Fibroblast of skin of back (primary cell): Measurements from ENCODE around the gene ANP32B.
"Not testable (repeated sequence)": the region's sequence is repeated elsewhere in the genome, so short reads cannot be mapped to it uniquely, and the experiment has no call there.

Experiments used
- DNase-seq: peaks from one replicate; pipeline ENCODE4 v3.0.0-alpha.2; 2013

Gene ANP32B

DNA sequence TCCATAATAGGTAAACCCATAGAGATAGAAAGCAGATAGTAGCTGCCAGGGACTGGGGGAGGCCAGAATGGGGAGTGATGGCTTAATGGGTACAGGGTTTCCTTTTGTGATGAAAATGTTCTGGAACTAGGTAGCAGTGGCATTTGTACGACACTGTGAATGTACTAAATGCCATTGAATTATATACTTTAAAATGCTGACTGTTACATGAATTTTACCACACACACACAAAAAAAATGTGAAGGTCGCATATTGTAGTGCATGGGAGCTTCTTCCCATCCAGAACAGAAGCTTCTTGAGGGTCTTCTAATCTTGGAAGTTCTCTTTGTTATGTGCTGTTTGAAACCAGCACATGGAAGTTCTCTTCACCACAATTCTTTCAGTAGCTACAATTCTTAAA, 19.9 kb upstream of the ANP32B start:
- DNase-seq = no peak

DNA sequence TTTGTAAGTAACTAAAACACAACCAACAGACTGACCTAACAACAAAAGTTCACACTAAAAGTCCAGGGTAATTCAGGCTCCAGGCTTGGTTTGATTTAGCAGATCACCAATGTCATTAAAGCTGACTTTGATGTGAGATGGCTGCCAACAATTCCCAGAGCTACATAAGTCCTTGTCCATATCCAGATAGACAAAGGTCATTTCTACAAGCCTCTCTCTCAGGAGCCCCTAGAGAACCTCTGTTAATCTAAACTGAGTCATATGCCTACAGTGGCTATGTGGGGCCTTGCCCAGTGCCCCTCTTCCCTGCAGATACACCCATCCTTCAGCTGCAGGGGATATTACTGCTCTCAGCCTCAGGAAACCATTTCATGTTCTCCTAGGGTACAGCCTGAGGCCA, 18.2 kb upstream of the ANP32B start:
- DNase-seq = no peak

DNA sequence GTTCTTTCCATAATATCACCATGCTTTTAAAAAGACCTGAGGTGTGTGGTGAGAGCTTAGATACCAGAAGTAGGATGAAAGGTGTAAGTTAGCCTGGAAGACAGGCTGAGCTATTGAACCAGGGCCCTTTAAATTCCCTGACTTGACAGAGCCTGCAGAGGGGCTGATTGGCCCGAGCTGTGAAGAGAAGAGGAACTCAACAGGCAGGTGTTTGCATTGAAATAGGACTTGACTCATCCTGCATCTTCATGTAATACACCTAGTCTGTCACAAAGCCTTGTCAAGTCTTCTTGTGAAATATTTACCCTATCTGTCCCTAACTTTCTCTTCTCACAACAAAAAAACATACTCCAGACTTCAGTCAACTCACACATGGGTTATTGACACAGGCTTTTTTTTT, 16.6 kb upstream of the ANP32B start:
- DNase-seq = no peak

DNA sequence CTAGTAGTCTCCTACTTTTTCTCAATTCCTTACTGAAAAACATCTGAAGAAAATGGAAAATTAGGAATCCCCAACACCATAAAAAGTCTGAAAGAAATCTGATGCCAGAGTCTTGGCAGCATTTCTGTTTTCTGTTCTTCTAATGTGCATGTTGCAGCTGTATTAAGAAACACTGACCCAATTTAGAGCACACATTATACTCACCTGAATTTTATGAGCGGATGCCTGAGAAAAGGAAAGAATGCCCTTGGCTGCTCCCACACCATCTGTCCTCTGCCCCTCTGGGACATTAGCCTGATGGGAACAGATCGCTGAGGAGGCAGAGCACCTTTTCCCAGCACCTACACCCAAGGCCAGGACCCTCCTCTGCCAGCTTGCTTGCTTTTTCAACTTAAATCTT, 14.1 kb upstream of the ANP32B start:
- no peak for DNase-seq

DNA sequence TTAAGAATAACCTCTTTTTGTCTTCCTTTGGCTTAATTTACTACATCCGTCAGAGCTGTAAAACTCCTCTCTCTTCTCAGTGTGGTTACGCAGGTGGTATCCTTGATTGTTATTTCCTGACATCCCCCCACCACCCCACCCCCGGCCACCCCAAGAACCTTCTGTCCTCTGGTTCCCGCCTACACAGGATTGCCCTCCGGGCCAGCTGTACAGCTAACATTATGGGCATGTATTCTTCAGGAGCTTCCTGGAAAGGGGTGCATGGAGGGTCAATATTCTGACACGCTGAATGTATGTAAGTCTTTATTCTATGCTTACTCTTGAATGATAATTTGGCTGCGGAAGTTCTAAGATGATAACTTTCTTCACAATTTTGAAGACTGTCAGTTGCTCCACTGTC, 13.0 kb upstream of the ANP32B start:
- no peak for DNase-seq

DNA sequence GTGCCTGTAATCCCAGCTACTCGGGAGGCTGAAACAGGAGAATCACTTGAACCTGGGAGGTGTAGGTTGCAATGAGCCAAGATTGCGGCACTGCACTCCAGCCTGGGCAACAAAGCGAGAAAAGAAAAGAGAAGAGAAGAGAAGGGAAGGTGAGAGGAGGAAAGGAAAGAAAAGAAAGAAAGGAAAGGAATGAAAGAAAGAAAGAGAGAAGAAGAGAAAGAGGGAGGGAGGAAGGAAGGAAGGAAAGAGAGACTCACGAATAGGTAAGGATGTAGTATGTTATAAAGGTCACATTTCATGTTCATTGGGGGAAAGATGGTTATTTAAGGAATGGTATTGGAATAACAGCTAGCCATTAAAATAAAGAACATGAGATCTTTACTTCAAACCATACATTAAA, 10.4 kb upstream of the ANP32B start:
- no peak for DNase-seq

DNA sequence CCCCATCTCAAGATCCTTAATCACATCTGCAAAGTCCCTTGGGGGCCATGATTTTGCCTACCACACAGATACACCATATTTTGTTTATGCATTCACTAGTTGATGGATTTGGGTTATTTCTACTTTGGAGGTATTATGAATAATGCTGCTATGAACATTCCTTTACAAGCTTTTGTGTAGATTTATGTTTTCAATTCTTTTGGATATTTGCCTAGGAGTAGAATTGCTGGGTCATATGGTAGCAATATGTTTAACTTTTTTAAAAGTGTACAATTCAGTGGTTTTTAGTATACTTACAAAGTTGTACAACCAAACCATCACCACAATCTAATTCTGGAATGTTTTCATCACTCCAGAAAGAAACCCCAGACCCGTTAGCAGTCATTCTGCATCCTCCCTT, 7.8 kb upstream of the ANP32B start:
- DNase-seq = no peak

DNA sequence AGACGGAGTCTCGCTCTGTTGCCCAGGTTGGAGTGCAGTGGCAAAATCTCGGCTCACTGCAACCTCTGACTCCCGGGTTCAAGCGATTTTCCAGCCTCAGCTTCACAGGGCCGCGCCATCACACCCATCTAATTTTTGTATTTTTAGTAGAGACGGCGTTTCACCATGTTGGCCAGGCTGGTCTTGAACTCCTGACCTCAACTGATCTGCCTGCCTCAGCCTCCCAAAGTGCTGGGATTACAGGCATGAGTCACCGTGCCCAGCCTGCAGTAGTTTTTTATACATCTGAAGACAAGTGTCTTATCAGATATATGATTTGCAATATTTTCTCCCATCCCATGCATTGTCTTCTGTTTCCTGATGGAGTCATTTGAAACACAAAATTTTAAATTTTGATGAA, 6.5 kb upstream of the ANP32B start:
- DNase-seq = not testable (repeated sequence)

DNA sequence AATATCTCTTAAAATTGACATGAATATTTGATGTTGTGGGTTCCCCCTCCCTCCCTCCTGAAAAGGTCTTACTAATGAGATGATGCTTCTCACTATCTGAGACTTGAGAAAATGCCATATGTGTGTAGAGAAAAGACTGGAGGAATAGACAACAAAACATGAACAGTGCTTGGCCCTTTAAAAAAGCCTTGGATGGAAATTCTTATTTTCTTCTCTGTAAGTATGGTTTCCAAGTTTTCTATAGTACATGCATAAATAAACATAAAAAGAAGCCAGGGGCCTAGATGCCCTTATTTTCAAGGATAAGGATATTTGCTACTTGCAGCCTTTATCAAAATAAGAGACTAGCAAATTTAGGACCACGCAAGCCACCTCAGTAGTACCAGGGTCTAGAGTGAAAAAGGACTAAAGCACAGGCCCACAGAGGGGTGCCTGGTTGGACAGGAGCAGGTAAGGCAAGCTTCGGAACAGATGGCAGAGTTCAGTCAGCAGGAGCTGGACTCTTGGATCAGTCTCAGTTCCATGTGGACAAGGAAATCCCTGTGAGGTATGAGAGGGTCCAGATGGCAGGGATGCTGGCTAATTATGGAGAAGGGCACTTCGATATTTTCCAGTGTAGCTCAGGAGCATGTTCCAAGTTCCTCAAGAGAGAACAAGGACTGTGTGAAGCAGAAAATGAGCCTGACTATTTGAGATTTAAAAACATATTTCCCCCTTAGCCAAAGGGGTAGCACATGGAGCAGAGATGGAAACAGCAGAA, 4.6 kb upstream of the ANP32B start:
- no peak for DNase-seq

DNA sequence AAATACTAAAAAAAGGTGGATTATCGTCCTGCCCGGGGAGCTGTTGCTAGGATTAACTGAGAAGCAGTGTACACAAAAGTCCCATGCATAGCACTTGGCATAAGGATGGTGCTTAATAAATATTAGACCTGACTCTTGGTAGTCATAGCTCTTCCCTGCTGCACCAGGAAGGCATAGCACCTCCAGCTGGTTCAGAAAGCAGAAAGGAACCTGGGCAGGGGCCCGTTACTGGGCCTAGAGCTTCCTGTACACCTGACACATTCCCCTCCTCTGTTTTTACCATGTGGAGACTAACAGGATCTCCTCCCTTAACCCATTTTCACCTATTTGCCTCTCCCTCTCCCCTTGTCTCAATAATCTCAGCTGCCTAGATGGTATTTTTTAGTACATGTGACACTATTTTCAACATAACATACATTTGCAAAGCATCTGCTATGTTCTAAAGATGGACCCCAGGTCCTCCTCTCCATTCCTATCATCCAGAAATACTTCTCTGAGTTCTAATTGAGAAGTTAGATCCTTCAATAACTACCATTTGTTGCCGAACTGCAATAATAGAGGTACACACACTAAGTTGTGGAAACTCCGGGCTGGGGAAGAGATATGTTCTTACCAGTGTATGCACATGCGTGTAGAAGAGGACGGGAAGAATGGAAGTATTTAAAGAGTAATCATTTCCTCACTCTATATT, 3.2 kb upstream of the ANP32B start:
- DNase-seq = no peak

DNA sequence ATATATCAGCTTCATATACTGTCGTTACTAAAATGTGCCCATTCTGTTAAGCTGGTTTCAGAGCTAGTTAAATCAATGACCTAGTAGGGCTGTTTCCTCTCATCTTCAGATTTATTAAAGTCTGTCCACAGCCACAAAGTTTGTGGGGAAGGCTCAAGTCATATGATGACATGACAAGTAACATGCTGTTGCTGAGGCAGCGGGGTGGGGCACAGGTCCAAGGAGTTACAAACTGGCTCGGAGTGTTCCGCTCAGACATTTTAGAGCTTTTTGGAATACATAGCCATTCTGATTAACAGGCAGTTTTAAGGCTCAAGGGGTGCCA, 2.7 kb upstream of the ANP32B start:
- DNase-seq = peak; percentile 9

DNA sequence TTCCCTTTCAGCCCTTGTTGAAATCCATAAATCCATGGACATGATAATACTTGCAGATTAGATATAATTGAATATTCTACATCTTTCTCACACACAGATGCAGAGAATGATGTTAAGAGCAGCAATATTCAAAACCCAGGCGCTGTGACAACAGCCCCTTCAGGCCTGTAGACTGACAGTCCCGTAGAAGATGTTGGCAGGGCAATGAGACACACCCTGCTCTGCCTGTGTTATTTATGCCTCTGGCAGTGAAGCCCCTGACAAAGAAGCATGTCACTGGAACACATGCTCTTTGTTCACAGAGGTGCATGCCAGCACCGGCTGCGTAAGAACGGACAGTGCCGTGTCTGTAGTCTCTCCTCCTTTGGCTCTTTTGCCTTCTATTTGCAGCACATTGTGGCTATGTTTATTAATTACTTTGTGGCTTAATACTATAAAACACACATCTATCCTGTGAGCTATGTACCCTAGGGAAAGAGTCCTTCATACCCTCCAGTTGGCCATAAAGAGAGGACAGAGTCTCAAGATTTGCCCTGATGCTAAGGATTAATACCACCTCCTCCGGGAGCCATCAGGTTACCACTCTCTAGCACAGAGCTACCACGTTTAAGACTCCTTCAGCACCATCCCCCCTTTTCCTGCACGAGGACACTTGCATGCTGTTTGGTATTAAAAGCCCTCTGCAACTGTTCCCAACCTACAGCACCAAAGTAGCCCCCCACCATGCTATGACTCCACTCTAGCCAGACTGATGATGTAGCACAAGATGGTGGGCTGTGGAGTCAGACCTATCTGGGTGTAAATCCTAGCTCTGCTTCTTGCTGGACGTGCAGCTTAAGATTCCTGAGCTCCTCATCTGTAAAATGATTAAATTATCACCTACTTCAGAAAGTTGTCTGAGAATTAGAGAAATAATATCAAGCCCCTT, 2.0 kb upstream of the ANP32B start:
- DNase-seq = no peak

DNA sequence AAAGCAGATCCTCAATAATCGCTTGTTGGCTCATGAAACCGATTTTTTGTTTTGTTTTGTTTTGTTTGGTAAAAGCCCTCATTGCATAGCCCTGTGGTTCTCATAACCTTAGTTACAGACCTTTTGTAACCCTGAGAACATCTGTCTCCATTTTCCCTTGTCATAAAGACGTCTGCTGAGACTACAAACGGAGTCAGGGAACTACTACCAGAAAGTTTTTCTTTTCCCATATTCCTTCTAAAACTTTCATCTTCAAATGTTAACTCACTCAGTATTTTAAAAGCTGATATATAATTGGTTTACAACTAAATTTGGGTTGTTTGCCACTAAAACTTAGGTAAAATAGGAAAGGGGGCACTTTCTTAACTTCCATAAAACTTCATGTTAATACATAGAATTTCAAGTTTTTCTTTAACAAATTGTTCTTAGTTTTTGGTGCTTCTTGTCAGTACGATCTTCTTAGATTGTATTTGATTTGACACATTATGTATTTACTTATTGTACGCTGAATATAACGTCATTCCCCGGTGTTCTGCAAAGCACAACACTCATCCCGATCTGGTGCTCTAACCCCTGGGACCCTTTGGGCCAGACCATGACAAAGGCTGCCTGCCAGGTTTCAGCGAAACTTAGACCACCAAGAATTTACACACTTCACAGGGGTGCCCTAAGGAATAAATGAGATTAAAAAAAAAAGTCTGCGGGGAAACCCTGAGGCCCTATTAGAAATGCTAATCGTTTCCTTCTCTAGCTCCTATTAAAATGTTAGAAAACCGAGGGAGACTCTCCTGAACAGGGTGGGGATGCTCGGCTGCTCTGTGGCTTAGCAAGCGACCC, 1.1 kb upstream of the ANP32B start:
- DNase-seq = no peak

DNA sequence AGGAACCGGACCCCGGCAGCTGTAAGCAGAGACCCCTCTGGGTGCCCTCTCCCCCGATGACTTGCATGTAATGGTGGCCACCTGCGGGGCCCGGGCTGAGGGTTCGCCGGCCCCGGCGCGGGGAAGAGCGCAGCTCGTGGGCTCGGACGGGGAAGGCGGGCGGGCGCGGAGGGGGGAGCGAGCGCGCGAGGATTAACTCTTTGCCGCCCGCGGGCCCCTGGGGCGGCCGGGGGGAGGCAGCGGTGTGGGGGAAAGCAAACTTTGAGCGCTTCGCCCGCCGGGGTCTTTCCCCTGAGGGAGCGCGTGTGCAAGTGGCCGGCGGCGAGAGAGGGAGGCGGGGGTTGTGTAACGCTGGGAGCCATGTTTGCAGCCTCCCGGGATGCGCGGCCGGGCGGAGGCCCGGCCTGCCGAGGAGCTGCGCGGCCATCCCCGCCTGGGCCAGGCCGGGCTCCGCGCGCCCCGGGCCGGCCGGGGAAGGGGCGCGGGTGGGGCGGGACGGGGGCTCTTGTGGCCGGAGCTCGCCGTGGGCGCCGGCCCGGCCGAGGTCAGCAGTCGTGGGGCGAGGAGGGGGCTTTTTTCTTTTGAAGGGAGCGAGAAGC, 547 bp downstream of the ANP32B start:
- DNase-seq = peak; percentile 46

DNA sequence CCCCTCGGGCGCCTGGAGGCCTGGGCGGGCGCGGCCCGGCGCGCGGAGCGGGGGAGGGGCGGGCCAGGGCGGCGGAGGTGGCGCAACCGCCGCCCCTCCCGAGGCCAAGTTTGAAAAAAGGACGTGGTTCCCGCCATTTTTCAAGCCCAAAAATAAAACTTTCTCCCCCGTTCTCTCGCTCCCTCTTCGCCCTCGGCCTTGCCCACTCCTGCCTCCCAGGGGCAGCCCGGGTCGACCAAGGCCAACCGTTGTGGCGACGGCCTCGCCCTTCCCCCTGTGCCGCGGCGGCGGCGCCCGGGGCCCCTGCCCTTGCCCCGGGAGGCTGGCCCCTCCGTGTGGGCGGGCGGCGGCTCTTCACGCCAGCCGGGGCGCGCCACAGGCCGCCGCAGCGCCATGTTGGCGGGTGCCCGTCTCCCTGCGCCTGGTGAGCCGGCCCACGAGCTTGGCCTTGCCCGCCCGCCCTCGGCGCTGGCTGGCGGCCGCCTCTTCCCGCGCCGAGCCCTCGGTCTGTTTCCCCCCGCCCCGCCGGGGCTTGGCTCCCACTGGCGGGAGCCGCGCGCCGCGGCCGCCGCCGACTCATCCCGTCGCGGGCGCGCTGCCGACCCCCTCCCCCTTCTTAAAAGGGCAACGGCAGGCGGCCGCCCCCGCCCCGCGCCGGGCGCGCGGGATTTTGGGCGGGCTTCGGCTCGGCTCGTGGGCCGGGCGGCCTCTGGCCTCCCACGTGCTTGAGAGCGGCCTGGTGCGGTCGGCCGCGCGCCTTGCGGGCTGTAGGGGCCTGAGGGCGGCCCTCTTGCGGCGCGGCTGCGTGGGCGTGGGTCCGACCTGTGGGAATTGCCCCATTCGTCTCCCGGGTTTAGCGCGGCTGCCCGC, 1.3 kb downstream of the ANP32B start:
- peak; percentile 81 for DNase-seq

DNA sequence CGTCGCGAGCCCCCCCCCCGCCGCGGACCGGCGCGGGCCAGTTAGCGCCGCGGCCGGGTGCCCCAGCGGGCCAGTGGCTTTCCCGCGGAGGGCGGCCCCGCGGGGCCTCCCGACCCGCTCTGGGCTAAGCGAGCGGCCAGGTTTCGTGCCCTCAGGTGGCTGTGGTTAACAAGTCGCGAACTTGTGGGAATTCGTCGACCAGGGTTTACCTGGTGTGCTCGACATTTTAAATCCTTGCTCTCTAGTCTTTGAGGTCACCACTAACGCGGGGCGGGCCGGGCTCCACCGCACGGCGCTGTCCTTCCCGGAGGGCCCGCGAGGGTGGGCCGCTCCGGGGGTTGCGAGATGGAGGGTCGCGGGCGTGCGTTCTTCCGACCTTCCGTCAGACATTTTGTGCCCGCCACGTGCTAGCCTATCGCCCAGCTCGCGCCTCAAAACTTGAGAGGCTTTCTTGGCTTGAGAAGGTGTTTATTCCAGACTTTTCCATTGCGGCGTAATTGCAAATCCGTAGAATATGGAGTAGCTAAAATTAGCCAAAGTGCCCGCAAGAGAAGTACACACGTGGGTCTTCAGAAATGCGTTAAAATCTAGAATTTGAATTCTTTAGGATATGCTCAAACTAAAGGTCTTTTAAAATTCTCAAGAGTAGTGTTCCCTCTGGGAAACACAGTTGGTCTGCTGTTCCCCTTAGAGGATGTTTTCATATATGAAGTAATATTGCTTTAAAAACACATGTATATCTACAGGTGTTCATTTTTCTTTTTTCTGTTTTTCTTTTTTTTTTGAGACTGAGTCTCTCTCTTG, 2.1 kb downstream of the ANP32B start:
- DNase-seq = peak; percentile 31

DNA sequence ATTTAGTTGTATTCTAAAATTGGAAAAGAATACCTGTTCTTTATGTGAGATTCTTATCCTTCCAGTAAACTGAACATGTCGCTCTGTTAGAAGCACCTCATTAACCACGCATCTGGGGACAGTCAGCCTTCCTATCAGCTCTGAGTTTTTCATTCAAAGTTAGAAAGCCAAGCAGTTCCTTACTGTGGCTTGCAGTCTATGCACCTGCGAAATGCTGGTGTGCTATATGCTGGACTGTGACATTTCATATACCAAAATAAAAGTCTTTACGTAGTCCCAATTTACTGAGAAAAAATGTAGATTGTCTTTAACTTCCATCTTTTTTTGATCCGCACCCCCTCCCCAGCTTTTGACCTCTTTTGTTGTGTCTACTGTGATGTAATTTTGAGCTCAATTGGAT, 4.3 kb downstream of the ANP32B start:
- DNase-seq = no peak

DNA sequence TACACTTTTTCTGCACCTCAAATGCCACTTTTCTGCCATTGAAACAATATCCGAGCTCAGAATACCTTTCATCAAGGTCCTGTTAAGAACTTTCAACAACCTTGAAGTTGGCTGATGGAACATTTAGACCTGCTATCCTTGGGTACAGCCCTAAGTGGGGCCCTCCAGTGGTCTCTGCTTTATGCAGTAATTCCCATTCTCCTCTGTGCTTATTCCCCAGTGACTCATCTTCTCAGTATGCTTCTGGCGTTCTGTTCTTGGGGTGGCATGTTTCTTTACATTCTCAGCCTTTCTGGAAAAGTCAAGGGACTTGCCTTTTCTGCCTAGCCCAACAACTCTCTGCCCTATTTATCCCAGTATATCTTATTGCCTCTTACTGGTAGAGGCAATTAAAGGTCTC, 7.1 kb downstream of the ANP32B start:
- peak; percentile 88 for DNase-seq

DNA sequence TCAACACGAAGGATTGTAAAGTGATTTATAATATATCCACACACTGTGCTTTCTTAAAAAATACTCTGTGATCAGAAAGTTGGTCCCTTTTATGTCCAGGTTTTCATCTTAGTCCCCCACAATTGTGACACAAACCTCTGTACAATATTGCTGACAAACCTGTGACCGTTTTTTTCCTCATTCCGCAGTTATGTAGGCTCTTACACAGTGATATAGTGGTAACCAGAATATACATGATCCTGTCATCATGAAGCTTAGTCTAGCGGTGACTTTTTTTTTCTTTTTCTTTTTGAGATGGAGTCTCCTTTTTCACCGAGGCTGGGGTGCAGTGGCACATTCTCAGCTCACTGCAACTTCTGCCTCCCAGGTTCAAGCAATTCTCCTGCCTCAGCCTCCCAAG, 8.7 kb downstream of the ANP32B start:
- DNase-seq = no peak

DNA sequence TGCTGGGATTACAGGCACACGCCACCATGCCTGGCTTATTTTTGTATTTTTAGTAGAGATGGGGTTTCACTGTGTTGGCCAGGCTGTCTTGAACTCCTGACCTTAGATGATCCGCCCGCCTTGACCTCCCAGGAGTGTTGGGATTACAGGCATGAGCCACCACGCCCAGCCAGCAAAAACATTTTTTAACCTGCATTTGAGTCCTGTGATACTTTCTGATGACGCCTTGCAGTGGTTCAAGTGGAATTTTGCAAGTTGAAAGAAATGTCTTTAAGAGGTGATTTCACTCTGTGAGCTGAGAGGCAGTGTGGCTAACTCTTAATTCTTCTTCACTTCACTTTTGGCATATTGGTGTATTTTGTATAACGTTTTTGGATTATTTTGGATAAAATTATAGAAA, 9.1 kb downstream of the ANP32B start:
- no peak for DNase-seq
